Ovary (tissue), 9 donors: ENCODE data around the gene PITPNC1. TPM values are rescaled to one million over a fixed set of nuclear protein-coding genes. Genes with fewer than 3 reads are reported as not detected.
"Not testable (repeated sequence)": the region's sequence is repeated elsewhere in the genome, so short reads cannot be mapped to it uniquely, and the experiment has no call there.

ENCODE experiments used
- DNase-seq, 5 donors: peaks; one replicate each; pipeline ENCODE4 v3.0.0-alpha.2; 2019 to 2020
- H3K27ac ChIP-seq, 2 donors: fragments of 200-600 bp; one replicate each; pipeline versions ENCODE4 v1.5.1 to v1.8.0; 2019 to 2022
- H3K27me3 ChIP-seq: fragments of 200-600 bp; one replicate; pipeline ENCODE4 v1.8.0; 2022
- H3K36me3 ChIP-seq: fragments of 200-600 bp; sonication (generic); one replicate; pipeline ENCODE4 v1.5.1; 2019
- H3K4me1 ChIP-seq: one replicate; pipeline ENCODE4 v1.8.1; 2013; ENCODE audit warnings: mild to moderate bottlenecking, moderate library complexity; ENCODE audit not compliant: insufficient read depth
- H3K4me3 ChIP-seq: fragments of 200-600 bp; sonication (generic); one replicate; pipeline ENCODE4 v1.5.1; 2017
- H3K9me3 ChIP-seq, 2 donors: fragments of 200-600 bp in 1 of 2; sonication (generic) in 1 of 2; one replicate each; pipeline versions ENCODE4 v1.5.1 to v1.8.1; 2013 to 2019; ENCODE audit warnings: mild to moderate bottlenecking in 1 of 2, moderate library complexity in 1 of 2
- CTCF ChIP-seq, 3 donors: fragments of 450-650 bp in 2 of 3; fragments of 200-600 bp in 1 of 3; IDR thresholded peaks; one replicate each; pipeline versions ENCODE4 v1.5.1 to v1.8.0; 2016 to 2022; ENCODE audit warnings: antibody characterized with exemption in 3 of 3, mild to moderate bottlenecking in 1 of 3
- EP300 ChIP-seq: sonication (generic); formaldehyde crosslinking; IDR thresholded peaks from one replicate; pipeline ENCODE4 v1.6.1; 2017; ENCODE audit warnings: antibody characterized with exemption
- POLR2A ChIP-seq: fragments of 450-650 bp; IDR thresholded peaks from one replicate; pipeline ENCODE4 v1.6.1; 2017; ENCODE audit warnings: antibody characterized with exemption, mild to moderate bottlenecking, moderate library complexity
- WGBS, 3 donors: extraction: QIAGEN DNeasy Blood & Tissue Kit in 1 of 3; methylation state at CpG; one replicate each; pipeline versions ENCODE4 v1.1.5 to v1.1.7; 2013 to 2017; 5-methylcytosine and 5-hydroxymethylcytosine counted together
- intact Hi-C, 4 donors: fragments of 100-400 bp; cut with DNase I; formaldehyde crosslinking; loops; one replicate each; pipeline versions ENCODE4 v1.11.0 to v1.15.1; 2022 to 2023
- polyA plus RNA-seq, 2 donors: library from polyadenylated mRNA; stranded (reverse); fragments of 200-250 nt in 1 of 2; fragments of 350-450 nt in 1 of 2; fragmentation: Illumina TruSeq in 1 of 2; extraction: RNeasy Lipid Tissue Mini Kit (QIAGEN cat#74804) in 1 of 2; gene quantifications; one replicate each; pipeline ENCODE4 v1.2.3, GENCODE V29; 2013 to 2014
- total RNA-seq, 7 donors: library from RNA; depleted of rRNA in 2 of 7; stranded (reverse); fragments of >200 nt in 2 of 7; fragmentation: NEBNext Ultra II Directional in 3 of 7; extraction: Animal tissue kit (Norgen Biotek cat#: 25700) in 3 of 7; gene quantifications; one replicate each; pipeline versions ENCODE4 v1.1.0 to v1.2.4, GENCODE V29; 2016 to 2023
- donor health status: DM: no; HTN: no; CAD: no; lungs with moderate emphysema.
- donor health status: DM: no; HTN: no; CAD: no.
- donor health status: Bipolar disorder and iron deficiency.
- donor health status: DM: yes; HTN: yes; CAD: no.
- donor health status: DM: no; HTN: no; CAD: no.
- donor health status: DM: yes; HTN: yes; CAD: no.

Gene PITPNC1
- total and polyA plus RNA-seq, 9 donors, result 14.9 to 40.9 (median 23.8) TPM

GRCh38 chr17:67476787-67477335 lies 99.8 kb downstream of the PITPNC1 start:
- no peak overlapping the region for H3K4me3 ChIP-seq
- no peak for DNase-seq
- H3K27ac ChIP-seq, result no peak overlapping the region
- H3K4me1 ChIP-seq, result peaks cover 7% of the 10 kb centered on the region
- H3K9me3 ChIP-seq, result no peaks in the 10 kb centered on the region
- intact Hi-C loops, result loop anchor here in 1 of 4 donors (10.0 kb wide), 1 partner anchor 92 kb away; no protein-coding TSS in a partner anchor
- no peak for TF ChIP-seq POLR2A
- no peak for TF ChIP-seq CTCF (IDR thresholded peaks at IDR 0.05)
- no peak for TF ChIP-seq EP300
- H3K36me3 ChIP-seq, result no peaks in the 10 kb centered on the region
- WGBS, 3 donors, result 97 to 99% (median 98%) methylated on average over 7 of the region's 7 CpGs
- H3K27me3 ChIP-seq, result no peaks in the 10 kb centered on the region

DNA sequence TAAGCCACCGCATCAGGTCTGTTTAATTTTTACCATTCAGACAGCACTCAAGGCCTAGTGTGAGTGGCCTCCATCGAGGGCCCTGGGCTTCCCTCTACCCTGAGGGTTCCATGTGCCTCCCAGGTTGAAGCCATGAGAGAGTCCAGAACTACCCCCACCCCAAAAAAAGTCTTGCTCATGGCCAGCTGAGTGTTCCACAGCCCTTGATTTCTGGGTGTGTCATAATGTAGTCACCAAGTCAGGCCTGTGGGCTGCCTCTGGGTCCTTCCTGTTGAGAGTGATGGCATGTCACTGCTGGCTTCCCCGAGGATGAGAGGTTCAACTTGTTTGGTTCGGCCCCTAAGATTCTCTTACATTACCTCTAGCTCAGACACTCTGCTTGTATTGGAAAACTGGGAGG lies 100.6 kb downstream of the PITPNC1 start:
- no peaks in the 10 kb centered on the region for H3K27me3 ChIP-seq
- TF ChIP-seq CTCF (IDR thresholded peaks at IDR 0.05), result no peak
- TF ChIP-seq POLR2A, result no peak
- no peak for TF ChIP-seq EP300
- no peaks in the 10 kb centered on the region for H3K9me3 ChIP-seq
- 91 to 99% (median 94%) methylated on average over 4 of the region's 4 CpGs for WGBS, 3 donors
- peaks cover 7% of the 10 kb centered on the region for H3K4me1 ChIP-seq
- H3K4me3 ChIP-seq, result no peak overlapping the region
- DNase-seq, result no peak
- no peak overlapping the region for H3K27ac ChIP-seq
- H3K36me3 ChIP-seq, result no peaks in the 10 kb centered on the region
- intact Hi-C loops, result loop anchor here in 1 of 4 donors (10.0 kb wide), 1 partner anchor 93 kb away; no protein-coding TSS in a partner anchor

GRCh38 chr17:67478401-67479041 lies 101.4 kb downstream of the PITPNC1 start:
- no peak for DNase-seq
- H3K4me1 ChIP-seq, result peaks cover 7% of the 10 kb centered on the region
- WGBS, 3 donors, result 84 to 86% (median 86%) methylated on average over 8 of the region's 8 CpGs
- H3K9me3 ChIP-seq, result no peaks in the 10 kb centered on the region
- H3K4me3 ChIP-seq, result no peak overlapping the region
- no peak for TF ChIP-seq EP300
- H3K27ac ChIP-seq, result no peak overlapping the region
- no peaks in the 10 kb centered on the region for H3K27me3 ChIP-seq
- H3K36me3 ChIP-seq, result no peaks in the 10 kb centered on the region
- intact Hi-C loops, result loop anchor here in 1 of 4 donors (10.0 kb wide), 1 partner anchor 94 kb away; no protein-coding TSS in a partner anchor

DNA sequence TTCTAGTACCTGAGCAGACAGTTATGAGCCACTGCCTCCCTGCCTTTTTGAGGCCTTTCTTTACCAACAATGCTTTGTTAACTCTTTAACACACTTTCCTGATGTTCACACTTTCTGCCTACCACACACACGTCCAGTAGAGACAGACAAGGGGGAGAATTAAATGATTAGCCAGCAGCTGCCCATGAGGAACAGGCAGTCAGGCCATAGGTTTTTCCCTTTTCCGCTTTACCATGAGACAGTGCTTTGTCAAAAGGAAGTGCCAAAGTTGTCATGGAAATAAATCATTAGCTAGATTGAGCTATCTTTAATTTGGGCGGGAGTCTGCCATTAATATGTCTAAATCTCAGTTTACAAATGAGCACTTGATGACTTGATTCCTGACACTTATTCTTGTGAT lies 102.1 kb downstream of the PITPNC1 start:
- Histone ChIP-seq H3K27ac (no peak overlapping the region), H3K27me3 (no peaks in the 10 kb centered on the region), H3K4me3 (no peak overlapping the region), H3K36me3 (no peaks in the 10 kb centered on the region), H3K4me1 (peaks cover 4% of the 10 kb centered on the region), H3K9me3 (no peaks in the 10 kb centered on the region)
- TF ChIP-seq POLR2A, result no peak
- no peak for TF ChIP-seq EP300
- no peak for TF ChIP-seq CTCF (IDR thresholded peaks at IDR 0.05)
- WGBS, 3 donors, result 92 to 98% (median 94%) methylated on average over 3 of the region's 3 CpGs
- intact Hi-C loops, result loop anchor here in 1 of 4 donors (10.0 kb wide), 1 partner anchor 94 kb away; no protein-coding TSS in a partner anchor
- no peak for DNase-seq

- H3K9me3 ChIP-seq, H3K4me3 ChIP-seq, H3K36me3 ChIP-seq, DNase-seq, intact Hi-C loops, H3K27me3 ChIP-seq, H3K4me1 ChIP-seq, H3K27ac ChIP-seq: not testable (repeated sequence)
- 98 to 99% (median 98%) methylated on average over 11 of the region's 11 CpGs for WGBS, 3 donors
Measured at GRCh38 chr17:67480959-67481358, 103.9 kb downstream of the PITPNC1 start.
